Measurements from ENCODE around the gene ATG9B.

DNA sequence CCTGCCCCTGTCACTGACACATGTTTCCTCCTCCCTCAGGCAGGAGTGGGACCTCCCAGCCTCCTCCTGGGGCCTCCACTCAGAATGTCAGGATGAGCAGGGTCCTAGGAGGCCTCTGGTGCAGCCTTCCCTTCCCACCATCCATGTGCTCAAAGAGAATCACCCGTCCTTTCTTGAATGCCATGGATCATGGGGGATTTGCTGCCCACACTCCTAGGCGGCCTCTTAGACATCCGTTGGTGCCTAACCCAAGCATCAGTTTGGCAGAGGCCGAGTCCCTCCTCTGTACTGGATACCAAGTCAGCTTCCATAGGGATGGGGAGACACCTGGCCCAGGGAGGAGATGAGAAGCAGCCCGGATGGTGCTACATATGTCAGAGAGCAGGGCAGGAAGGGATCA is 26.5 kb downstream of the ATG9B start:
- TF ChIP-seq, protein P1, sequence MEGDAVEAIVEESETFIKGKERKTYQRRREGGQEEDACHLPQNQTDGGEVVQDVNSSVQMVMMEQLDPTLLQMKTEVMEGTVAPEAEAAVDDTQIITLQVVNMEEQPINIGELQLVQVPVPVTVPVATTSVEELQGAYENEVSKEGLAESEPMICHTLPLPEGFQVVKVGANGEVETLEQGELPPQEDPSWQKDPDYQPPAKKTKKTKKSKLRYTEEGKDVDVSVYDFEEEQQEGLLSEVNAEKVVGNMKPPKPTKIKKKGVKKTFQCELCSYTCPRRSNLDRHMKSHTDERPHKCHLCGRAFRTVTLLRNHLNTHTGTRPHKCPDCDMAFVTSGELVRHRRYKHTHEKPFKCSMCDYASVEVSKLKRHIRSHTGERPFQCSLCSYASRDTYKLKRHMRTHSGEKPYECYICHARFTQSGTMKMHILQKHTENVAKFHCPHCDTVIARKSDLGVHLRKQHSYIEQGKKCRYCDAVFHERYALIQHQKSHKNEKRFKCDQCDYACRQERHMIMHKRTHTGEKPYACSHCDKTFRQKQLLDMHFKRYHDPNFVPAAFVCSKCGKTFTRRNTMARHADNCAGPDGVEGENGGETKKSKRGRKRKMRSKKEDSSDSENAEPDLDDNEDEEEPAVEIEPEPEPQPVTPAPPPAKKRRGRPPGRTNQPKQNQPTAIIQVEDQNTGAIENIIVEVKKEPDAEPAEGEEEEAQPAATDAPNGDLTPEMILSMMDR (conservative IDR thresholded peaks at IDR 0.05), result no peak
- TF ChIP-seq EZH2 (IDR thresholded peaks at IDR 0.05; ENCODE audit: low read depth), result no peak
